WTC11 (cell line): ENCODE measurements around the gene ALOX12. TPM values are rescaled to one million over a fixed set of nuclear protein-coding genes. Genes with fewer than 3 reads are reported as not detected.

Experiments
- ATAC-seq: fragments of 200-7000 bp; cut with Tn5 transposase; 2 replicates; pipeline ENCODE4 v1.10.0; 2021; ENCODE audit warnings: mild to moderate bottlenecking, moderate library complexity
- CTCF ChIA-PET: fragments of 300-600 bp; sonication (Branson Sonifier 250); formaldehyde crosslinking; loops from one replicate; lab custom pipeline; 2021; ENCODE audit warnings: antibody characterized with exemption; lab: Charles Lee
- POLR2A ChIA-PET: fragments of 350-600 bp; sonication (Branson Sonifier 250); formaldehyde crosslinking; loops from one replicate; lab custom pipeline; 2021; ENCODE audit warnings: antibody characterized with exemption; lab: Charles Lee
- DNase-seq: peaks from one replicate; pipeline ENCODE4 v3.0.0; 2021; ENCODE audit warnings: low spot score
- H3K27ac Mint-ChIP-seq: 2 replicates; pipeline ENCODE4 v1.8.0; 2021; ENCODE audit warnings: mixed read lengths
- H3K27me3 Mint-ChIP-seq: 2 replicates; pipeline ENCODE4 v1.8.0; 2021; ENCODE audit warnings: low read depth, mild to moderate bottlenecking, moderate library complexity, mixed read lengths
- H3K36me3 Mint-ChIP-seq: 2 replicates; pipeline ENCODE4 v1.8.0; 2021; ENCODE audit warnings: mixed read lengths
- H3K4me1 Mint-ChIP-seq: 2 replicates; pipeline ENCODE4 v1.8.0; 2022; ENCODE audit warnings: mixed read lengths
- H3K4me3 Mint-ChIP-seq: 2 replicates; pipeline ENCODE4 v1.8.0; 2021; ENCODE audit warnings: mild to moderate bottlenecking, moderate library complexity, mixed read lengths
- H3K9me3 Mint-ChIP-seq: 2 replicates; pipeline ENCODE4 v1.8.0; 2021; ENCODE audit warnings: mixed read lengths
- ATF2 ChIP-seq: sonication (generic); formaldehyde crosslinking; IDR thresholded peaks from 2 replicates; pipeline ENCODE4 v1.8.1; 2022; ENCODE audit warnings: low read depth, missing genetic modification reagents, borderline replicate concordance
- CBFB ChIP-seq: sonication (generic); formaldehyde crosslinking; IDR thresholded peaks from 2 replicates; pipeline ENCODE4 v1.8.1; 2022; ENCODE audit warnings: mild to moderate bottlenecking, low read depth, missing genetic modification reagents
- GRHL2 ChIP-seq: fragments of 250-450 bp; sonication (Bioruptor Pico); IDR thresholded peaks from 2 replicates; pipeline ENCODE4 v1.8.0; 2022; ENCODE audit warnings: mild to moderate bottlenecking, moderate library complexity; ENCODE audit not compliant: insufficient replicate concordance, severe bottlenecking
- GTF2I ChIP-seq: fragments of 250-450 bp; sonication (Bioruptor Pico); conservative IDR thresholded peaks from 2 replicates; pipeline ENCODE4 v1.4.0; 2021; ENCODE audit warnings: mild to moderate bottlenecking
- MYBL2 ChIP-seq: sonication (generic); formaldehyde crosslinking; IDR thresholded peaks from 2 replicates; pipeline ENCODE4 v1.8.1; 2023; ENCODE audit warnings: mild to moderate bottlenecking, moderate library complexity, missing genetic modification reagents
- NFATC4 ChIP-seq: fragments of 250-450 bp; sonication (Bioruptor Pico); IDR thresholded peaks from 2 replicates; pipeline ENCODE4 v1.9.0; 2021; ENCODE audit warnings: mild to moderate bottlenecking
- ZNF219 ChIP-seq: sonication (generic); formaldehyde crosslinking; IDR thresholded peaks from 2 replicates; pipeline ENCODE4 v1.8.0; 2023; ENCODE audit warnings: missing genetic modification reagents, mild to moderate bottlenecking, borderline replicate concordance
- ZNF281 ChIP-seq: sonication (generic); formaldehyde crosslinking; IDR thresholded peaks from 2 replicates; pipeline ENCODE4 v1.8.0; 2023; ENCODE audit warnings: mild to moderate bottlenecking, missing genetic modification reagents
- total RNA-seq: library from RNA; stranded (reverse); gene quantifications from 3 replicates; pipeline ENCODE4 v1.2.3, GENCODE V29; 2021
- TF ChIP-seq, protein P1 (sequence below): sonication (generic); formaldehyde crosslinking; IDR thresholded peaks from 2 replicates; pipeline ENCODE4 v1.8.1; 2022; ENCODE audit warnings: low read depth, mild to moderate bottlenecking, moderate library complexity, missing genetic modification reagents, borderline replicate concordance
- TF ChIP-seq, protein P2 (sequence below): fragments of 250-450 bp; sonication (Bioruptor Pico); IDR thresholded peaks from 2 replicates; pipeline ENCODE4 v1.9.0; 2021; ENCODE audit warnings: mild to moderate bottlenecking
- TF ChIP-seq, protein P3 (sequence below): sonication (generic); formaldehyde crosslinking; IDR thresholded peaks from 2 replicates; pipeline ENCODE4 v1.8.0; 2022; ENCODE audit warnings: mild to moderate bottlenecking, missing genetic modification reagents
- TF ChIP-seq, protein P4 (sequence below): sonication (generic); formaldehyde crosslinking; IDR thresholded peaks from 2 replicates; pipeline ENCODE4 v1.8.1; 2023; ENCODE audit warnings: mild to moderate bottlenecking, missing genetic modification reagents

The ALOX12 gene
- total RNA-seq, 1 experiment from 2014 or later: 1.9 TPM

DNA sequence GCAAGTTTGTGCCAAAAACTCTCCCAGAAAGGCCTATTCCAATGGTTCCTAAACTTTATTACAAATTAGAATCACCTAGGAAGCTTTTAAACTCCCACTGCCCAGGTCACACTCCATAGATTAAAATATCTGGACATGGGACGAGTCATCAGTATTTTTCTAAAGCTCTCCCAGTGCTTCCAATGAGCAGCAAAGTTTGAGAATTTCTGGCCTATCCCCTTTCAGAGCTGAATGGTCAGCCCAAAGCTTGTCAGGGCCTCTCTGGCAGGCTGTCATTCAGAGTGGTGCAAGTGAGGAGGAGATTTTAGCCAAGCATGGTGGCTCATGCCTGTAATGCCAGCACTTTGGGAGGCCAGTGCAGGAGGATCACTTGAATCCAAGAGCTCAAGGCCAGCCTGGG lies 29.4 kb downstream of the ALOX12 start:
- ChIA-PET CTCF (interaction anchor here (0.8 to 1.2 kb wide), 2 partner anchors 29 to 139 kb away, joined by 3 read pairs; partner anchors contain the start of gene ALOX12), POLR2A (interaction anchor here (1.4 kb wide), 1 partner anchor 10 kb away, joined by 4 read pairs; the partner anchor contains the start of gene SLC16A13)
- Mint-ChIP-seq H3K27ac (no peak overlapping the region), H3K4me3 (no peak overlapping the region), H3K27me3 (peaks cover 47% of the 10 kb centered on the region), H3K36me3 (peaks cover 25% of the 10 kb centered on the region), H3K9me3 (no peaks in the 10 kb centered on the region), H3K4me1 (peaks cover 34% of the 10 kb centered on the region)
- TF ChIP-seq GTF2I (CRISPR knock-in tag): no peak
- TF ChIP-seq GRHL2: no peak
- TF ChIP-seq, protein P1, sequence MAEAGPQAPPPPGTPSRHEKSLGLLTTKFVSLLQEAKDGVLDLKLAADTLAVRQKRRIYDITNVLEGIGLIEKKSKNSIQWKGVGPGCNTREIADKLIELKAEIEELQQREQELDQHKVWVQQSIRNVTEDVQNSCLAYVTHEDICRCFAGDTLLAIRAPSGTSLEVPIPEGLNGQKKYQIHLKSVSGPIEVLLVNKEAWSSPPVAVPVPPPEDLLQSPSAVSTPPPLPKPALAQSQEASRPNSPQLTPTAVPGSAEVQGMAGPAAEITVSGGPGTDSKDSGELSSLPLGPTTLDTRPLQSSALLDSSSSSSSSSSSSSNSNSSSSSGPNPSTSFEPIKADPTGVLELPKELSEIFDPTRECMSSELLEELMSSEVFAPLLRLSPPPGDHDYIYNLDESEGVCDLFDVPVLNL: no peak
- no peak for TF ChIP-seq ATF2 (CRISPR knock-in tag)
- no peak for TF ChIP-seq MYBL2 (CRISPR knock-in tag)
- no peak for TF ChIP-seq ZNF219
- no peak for ATAC-seq
- DNase-seq: no peak

DNA sequence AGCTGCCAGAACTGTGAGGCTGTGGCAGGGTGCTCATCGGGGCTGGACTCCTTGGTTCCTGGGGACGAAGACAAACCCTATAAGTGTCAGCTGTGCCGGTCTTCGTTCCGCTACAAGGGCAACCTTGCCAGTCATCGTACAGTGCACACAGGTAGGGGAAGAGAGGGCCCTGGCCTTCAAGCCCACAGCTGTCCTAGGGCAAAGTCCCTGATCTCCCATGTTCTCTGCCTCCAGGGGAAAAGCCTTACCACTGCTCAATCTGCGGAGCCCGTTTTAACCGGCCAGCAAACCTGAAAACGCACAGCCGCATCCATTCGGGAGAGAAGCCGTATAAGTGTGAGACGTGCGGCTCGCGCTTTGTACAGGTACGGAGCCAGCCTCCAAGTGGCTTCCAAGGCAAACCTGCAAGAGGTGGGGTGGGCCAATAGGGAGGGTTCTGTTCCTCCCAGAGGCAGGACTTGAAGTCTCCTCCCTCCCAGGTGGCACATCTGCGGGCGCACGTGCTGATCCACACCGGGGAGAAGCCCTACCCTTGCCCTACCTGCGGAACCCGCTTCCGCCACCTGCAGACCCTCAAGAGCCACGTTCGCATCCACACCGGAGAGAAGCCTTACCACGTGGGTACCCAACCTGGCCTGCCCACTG lies 30.7 kb downstream of the ALOX12 start:
- no peak overlapping the region for H3K27ac Mint-ChIP-seq
- peaks cover 21% of the 10 kb centered on the region for H3K4me1 Mint-ChIP-seq
- ChIA-PET POLR2A (interaction anchor here (1.1 to 1.4 kb wide), 2 partner anchors 9 kb away, joined by 3 to 4 read pairs; partner anchors contain the start of gene SLC16A13), CTCF (interaction anchor here (1.4 kb wide), 1 partner anchor 9 kb away, joined by 4 read pairs; the partner anchor contains the start of gene SLC16A13)
- peaks cover 26% of the 10 kb centered on the region for H3K36me3 Mint-ChIP-seq
- no peak for ATAC-seq
- H3K27me3 Mint-ChIP-seq: peaks cover 36% of the 10 kb centered on the region
- TF ChIP-seq, protein P2, sequence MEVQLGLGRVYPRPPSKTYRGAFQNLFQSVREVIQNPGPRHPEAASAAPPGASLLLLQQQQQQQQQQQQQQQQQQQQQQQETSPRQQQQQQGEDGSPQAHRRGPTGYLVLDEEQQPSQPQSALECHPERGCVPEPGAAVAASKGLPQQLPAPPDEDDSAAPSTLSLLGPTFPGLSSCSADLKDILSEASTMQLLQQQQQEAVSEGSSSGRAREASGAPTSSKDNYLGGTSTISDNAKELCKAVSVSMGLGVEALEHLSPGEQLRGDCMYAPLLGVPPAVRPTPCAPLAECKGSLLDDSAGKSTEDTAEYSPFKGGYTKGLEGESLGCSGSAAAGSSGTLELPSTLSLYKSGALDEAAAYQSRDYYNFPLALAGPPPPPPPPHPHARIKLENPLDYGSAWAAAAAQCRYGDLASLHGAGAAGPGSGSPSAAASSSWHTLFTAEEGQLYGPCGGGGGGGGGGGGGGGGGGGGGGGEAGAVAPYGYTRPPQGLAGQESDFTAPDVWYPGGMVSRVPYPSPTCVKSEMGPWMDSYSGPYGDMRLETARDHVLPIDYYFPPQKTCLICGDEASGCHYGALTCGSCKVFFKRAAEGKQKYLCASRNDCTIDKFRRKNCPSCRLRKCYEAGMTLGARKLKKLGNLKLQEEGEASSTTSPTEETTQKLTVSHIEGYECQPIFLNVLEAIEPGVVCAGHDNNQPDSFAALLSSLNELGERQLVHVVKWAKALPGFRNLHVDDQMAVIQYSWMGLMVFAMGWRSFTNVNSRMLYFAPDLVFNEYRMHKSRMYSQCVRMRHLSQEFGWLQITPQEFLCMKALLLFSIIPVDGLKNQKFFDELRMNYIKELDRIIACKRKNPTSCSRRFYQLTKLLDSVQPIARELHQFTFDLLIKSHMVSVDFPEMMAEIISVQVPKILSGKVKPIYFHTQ (CRISPR knock-in tag): no peak
- no peak for TF ChIP-seq NFATC4 (CRISPR knock-in tag)
- TF ChIP-seq ZNF281: no peak
- TF ChIP-seq CBFB (CRISPR knock-in tag): no peak
- TF ChIP-seq, protein P3, sequence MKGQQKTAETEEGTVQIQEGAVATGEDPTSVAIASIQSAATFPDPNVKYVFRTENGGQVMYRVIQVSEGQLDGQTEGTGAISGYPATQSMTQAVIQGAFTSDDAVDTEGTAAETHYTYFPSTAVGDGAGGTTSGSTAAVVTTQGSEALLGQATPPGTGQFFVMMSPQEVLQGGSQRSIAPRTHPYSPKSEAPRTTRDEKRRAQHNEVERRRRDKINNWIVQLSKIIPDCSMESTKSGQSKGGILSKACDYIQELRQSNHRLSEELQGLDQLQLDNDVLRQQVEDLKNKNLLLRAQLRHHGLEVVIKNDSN (CRISPR knock-in tag): no peak
- TF ChIP-seq, protein P4, sequence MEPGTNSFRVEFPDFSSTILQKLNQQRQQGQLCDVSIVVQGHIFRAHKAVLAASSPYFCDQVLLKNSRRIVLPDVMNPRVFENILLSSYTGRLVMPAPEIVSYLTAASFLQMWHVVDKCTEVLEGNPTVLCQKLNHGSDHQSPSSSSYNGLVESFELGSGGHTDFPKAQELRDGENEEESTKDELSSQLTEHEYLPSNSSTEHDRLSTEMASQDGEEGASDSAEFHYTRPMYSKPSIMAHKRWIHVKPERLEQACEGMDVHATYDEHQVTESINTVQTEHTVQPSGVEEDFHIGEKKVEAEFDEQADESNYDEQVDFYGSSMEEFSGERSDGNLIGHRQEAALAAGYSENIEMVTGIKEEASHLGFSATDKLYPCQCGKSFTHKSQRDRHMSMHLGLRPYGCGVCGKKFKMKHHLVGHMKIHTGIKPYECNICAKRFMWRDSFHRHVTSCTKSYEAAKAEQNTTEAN: no peak
- no peak for DNase-seq
- H3K9me3 Mint-ChIP-seq: no peaks in the 10 kb centered on the region
- H3K4me3 Mint-ChIP-seq: no peak overlapping the region
